Measurements from ENCODE around the gene FSTL4. TPM values are rescaled to one million over a fixed set of nuclear protein-coding genes. Genes with fewer than 3 reads are reported as not detected.

FSTL4 gene
- total and polyA plus RNA-seq, 2 of the 13 experiments (the other 11 are each of a cell fraction or from before 2014, with no cell fraction given): 2.1 to 3.0 TPM

DNA sequence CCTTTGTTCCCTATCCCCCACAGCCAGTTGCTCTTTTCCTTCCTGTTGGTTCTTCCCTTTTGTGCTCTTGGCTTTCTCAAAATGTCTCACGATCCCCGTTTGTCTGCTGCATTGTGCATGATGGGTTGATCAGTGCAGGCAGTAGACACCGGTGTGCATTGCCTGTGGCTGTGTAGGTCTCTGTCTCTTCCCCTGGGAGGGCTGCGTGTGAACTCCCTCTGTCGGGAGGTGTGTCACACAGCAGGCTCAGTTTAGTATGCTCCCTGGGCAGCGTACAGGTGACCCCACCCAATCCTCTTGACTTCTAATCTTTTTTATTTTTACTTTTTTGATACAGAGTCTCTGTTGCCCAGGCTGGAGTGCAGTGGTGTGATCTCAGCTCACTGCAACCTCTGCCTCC is 265.3 kb downstream of the FSTL4 start (continued):
- TF ChIP-seq, protein P1, sequence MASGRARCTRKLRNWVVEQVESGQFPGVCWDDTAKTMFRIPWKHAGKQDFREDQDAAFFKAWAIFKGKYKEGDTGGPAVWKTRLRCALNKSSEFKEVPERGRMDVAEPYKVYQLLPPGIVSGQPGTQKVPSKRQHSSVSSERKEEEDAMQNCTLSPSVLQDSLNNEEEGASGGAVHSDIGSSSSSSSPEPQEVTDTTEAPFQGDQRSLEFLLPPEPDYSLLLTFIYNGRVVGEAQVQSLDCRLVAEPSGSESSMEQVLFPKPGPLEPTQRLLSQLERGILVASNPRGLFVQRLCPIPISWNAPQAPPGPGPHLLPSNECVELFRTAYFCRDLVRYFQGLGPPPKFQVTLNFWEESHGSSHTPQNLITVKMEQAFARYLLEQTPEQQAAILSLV (CRISPR knock-in tag; IDR thresholded peaks at IDR 0.05; ENCODE audit: borderline replicate concordance): no peak
- TF ChIP-seq ZBTB1 (CRISPR knock-in tag; IDR thresholded peaks at IDR 0.05; ENCODE audit: borderline replicate concordance) (no peak), STAG1 (CRISPR knock-in tag; IDR thresholded peaks at IDR 0.05) (peak; percentile 43), POGZ (CRISPR knock-in tag; IDR thresholded peaks at IDR 0.05) (no peak), MTF1 (CRISPR knock-in tag; IDR thresholded peaks at IDR 0.05) (no peak), SRY (CRISPR knock-in tag; IDR thresholded peaks at IDR 0.05) (no peak), ZNF24 (IDR thresholded peaks at IDR 0.05) (no peak), ZNF572 (CRISPR knock-in tag; IDR thresholded peaks at IDR 0.05) (no peak), XRCC5 (optimal IDR thresholded peaks at IDR 0.05; ENCODE audit: low read length) (no peak), ZNF567 (CRISPR knock-in tag; IDR thresholded peaks at IDR 0.05; ENCODE audit: borderline replicate concordance) (no peak), SMC3 (IDR thresholded peaks at IDR 0.05; ENCODE audit: low read length) (peak; percentile 28; the same call in 1 of the 2 replicates)
- TF ChIP-seq, protein P2, sequence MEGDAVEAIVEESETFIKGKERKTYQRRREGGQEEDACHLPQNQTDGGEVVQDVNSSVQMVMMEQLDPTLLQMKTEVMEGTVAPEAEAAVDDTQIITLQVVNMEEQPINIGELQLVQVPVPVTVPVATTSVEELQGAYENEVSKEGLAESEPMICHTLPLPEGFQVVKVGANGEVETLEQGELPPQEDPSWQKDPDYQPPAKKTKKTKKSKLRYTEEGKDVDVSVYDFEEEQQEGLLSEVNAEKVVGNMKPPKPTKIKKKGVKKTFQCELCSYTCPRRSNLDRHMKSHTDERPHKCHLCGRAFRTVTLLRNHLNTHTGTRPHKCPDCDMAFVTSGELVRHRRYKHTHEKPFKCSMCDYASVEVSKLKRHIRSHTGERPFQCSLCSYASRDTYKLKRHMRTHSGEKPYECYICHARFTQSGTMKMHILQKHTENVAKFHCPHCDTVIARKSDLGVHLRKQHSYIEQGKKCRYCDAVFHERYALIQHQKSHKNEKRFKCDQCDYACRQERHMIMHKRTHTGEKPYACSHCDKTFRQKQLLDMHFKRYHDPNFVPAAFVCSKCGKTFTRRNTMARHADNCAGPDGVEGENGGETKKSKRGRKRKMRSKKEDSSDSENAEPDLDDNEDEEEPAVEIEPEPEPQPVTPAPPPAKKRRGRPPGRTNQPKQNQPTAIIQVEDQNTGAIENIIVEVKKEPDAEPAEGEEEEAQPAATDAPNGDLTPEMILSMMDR (CRISPR knock-in tag; IDR thresholded peaks at IDR 0.05): peak; percentile 60
- TF ChIP-seq, protein P3, sequence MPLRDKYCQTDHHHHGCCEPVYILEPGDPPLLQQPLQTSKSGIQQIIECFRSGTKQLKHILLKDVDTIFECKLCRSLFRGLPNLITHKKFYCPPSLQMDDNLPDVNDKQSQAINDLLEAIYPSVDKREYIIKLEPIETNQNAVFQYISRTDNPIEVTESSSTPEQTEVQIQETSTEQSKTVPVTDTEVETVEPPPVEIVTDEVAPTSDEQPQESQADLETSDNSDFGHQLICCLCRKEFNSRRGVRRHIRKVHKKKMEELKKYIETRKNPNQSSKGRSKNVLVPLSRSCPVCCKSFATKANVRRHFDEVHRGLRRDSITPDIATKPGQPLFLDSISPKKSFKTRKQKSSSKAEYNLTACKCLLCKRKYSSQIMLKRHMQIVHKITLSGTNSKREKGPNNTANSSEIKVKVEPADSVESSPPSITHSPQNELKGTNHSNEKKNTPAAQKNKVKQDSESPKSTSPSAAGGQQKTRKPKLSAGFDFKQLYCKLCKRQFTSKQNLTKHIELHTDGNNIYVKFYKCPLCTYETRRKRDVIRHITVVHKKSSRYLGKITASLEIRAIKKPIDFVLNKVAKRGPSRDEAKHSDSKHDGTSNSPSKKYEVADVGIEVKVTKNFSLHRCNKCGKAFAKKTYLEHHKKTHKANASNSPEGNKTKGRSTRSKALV (CRISPR knock-in tag; IDR thresholded peaks at IDR 0.05): no peak
- TF ChIP-seq, protein P4, sequence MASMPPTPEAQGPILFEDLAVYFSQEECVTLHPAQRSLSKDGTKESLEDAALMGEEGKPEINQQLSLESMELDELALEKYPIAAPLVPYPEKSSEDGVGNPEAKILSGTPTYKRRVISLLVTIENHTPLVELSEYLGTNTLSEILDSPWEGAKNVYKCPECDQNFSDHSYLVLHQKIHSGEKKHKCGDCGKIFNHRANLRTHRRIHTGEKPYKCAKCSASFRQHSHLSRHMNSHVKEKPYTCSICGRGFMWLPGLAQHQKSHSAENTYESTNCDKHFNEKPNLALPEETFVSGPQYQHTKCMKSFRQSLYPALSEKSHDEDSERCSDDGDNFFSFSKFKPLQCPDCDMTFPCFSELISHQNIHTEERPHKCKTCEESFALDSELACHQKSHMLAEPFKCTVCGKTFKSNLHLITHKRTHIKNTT (CRISPR knock-in tag; IDR thresholded peaks at IDR 0.05): no peak

All from HepG2 (cell line).